Psoas muscle (tissue), 8 donors: ENCODE data around the gene GORASP2. TPM values are rescaled to one million over a fixed set of nuclear protein-coding genes. Genes with fewer than 3 reads are reported as not detected.

Source experiments
- ATAC-seq, 4 donors: fragments of 200-7000 bp; cut with Tn5 transposase; one replicate each; pipeline ENCODE4 v1.9.1; 2020; ENCODE audit warnings: moderate library complexity in 3 of 4, mild to moderate bottlenecking in 2 of 4
- DNase-seq, 2 donors: peaks; one replicate each; pipeline ENCODE4 v3.0.0-alpha.2; 2020
- H3K27ac ChIP-seq: fragments of 200-600 bp; one replicate; pipeline ENCODE4 v1.8.0; 2022
- H3K27me3 ChIP-seq, 3 donors: fragments of 200-600 bp in 1 of 3; one replicate each; pipeline versions ENCODE4 v1.6.1 to v1.8.0; 2013 to 2022; ENCODE audit warnings: low read length in 2 of 3, mild to moderate bottlenecking in 2 of 3, moderate library complexity in 1 of 3; ENCODE audit not compliant: insufficient read depth in 3 of 3
- H3K36me3 ChIP-seq, 2 donors: fragments of 200-600 bp in 1 of 2; one replicate each; pipeline versions ENCODE4 v1.6.1 to v1.8.0; 2013 to 2022; ENCODE audit warnings: low read depth in 1 of 2, mild to moderate bottlenecking in 1 of 2, moderate library complexity in 1 of 2; ENCODE audit not compliant: insufficient read depth in 1 of 2
- H3K4me1 ChIP-seq: fragments of 200-600 bp; one replicate; pipeline ENCODE4 v1.8.0; 2022
- H3K4me3 ChIP-seq: fragments of 200-600 bp; one replicate; pipeline ENCODE4 v1.8.0; 2022; ENCODE audit warnings: mild to moderate bottlenecking
- H3K9me3 ChIP-seq: fragments of 200-600 bp; one replicate; pipeline ENCODE4 v1.8.0; 2022
- CTCF ChIP-seq: fragments of 200-600 bp; IDR thresholded peaks from one replicate; pipeline ENCODE4 v1.8.0; 2022; ENCODE audit warnings: antibody characterized with exemption
- whole genome bisulfite sequencing, 3 donors: extraction: QIAGEN DNeasy Blood & Tissue Kit; methylation state at CpG; one replicate each; pipeline versions ENCODE4 v1.1.6 to v1.1.7; 2013; 5-methylcytosine and 5-hydroxymethylcytosine counted together
- intact Hi-C, 2 donors: fragments of 100-400 bp; cut with DNase I; formaldehyde crosslinking; loops; one replicate each; pipeline versions ENCODE4 v1.11.0 to v1.14.2; 2022
- polyA plus RNA-seq, 3 donors: library from polyadenylated mRNA; stranded (reverse); fragments of 200-250 nt; gene quantifications; one replicate each; pipeline ENCODE4 v1.2.3, GENCODE V29; 2013
- total RNA-seq, 4 donors: library from RNA; stranded (reverse); fragmentation: NEBNext Ultra II Directional in 2 of 4; extraction: Animal tissue kit (Norgen Biotek cat#: 25700) in 2 of 4; gene quantifications; one replicate each; pipeline versions ENCODE4 v1.2.1 to v1.2.4, GENCODE V29; 2021 to 2023
- donor health status: healthy with polysubstance abuse.
- donor health status: DM: no; HTN: no; CAD: no; lungs with moderate emphysema.
- donor health status: Bipolar disorder and iron deficiency.
- donor health status: healthy.
- donor health status: DM: yes; HTN: yes; CAD: no.
- donor health status: DM: no; HTN: no; CAD: no.
- donor health status: DM: no; HTN: no; CAD: no.
- donor health status: DM: yes; HTN: yes; CAD: no.

The GORASP2 gene
- total and polyA plus RNA-seq, 7 donors, result 37.8 to 76.9 (median 51.8) TPM

GRCh38 chr2:170965446-170966225, 36.6 kb downstream of the GORASP2 start:
- H3K4me1 ChIP-seq, result no peaks in the 10 kb centered on the region
- intact Hi-C loops, result no loop called here
- TF ChIP-seq CTCF, result no peak
- H3K9me3 ChIP-seq, result no peaks in the 10 kb centered on the region
- peaks cover 8 to 79% of the 10 kb centered on the region in 2 donors for H3K36me3 ChIP-seq
- no peak overlapping the region for H3K27ac ChIP-seq
- ATAC-seq (no peak), DNase-seq (no peak)
- H3K4me3 ChIP-seq, result no peak overlapping the region
- H3K27me3 ChIP-seq, result no peaks in the 10 kb centered on the region
- 72 to 78% (median 72%) methylated on average over 20 of the region's 20 CpGs for WGBS, 3 donors

- no peaks in the 10 kb centered on the region for H3K27me3 ChIP-seq
- intact Hi-C loops, result no loop called here
- no peak for DNase-seq
- no peak overlapping the region for H3K27ac ChIP-seq
- no peak overlapping the region for H3K4me3 ChIP-seq
- 75 to 83% (median 78%) methylated on average over 13 of the region's 13 CpGs for WGBS, 3 donors
- no peaks in the 10 kb centered on the region for H3K4me1 ChIP-seq
- H3K36me3 ChIP-seq, result peaks cover 6 to 67% of the 10 kb centered on the region in 2 donors
- TF ChIP-seq CTCF, result peak; percentile 14
- no peaks in the 10 kb centered on the region for H3K9me3 ChIP-seq
- peak in 2 of 4 donors; percentile 59 to 66 for ATAC-seq
Observed at GRCh38 chr2:170966648-170967396, 37.8 kb downstream of the GORASP2 start.

- no peak for TF ChIP-seq CTCF
Observed at GRCh38 chr2:170967553-170967952, 38.5 kb downstream of the GORASP2 start.

GRCh38 chr2:170968205-170969003, 39.4 kb downstream of the GORASP2 start:
- ATAC-seq (no peak), DNase-seq (no peak)
- H3K36me3 ChIP-seq, result peaks cover 5 to 52% of the 10 kb centered on the region in 2 donors
- H3K4me3 ChIP-seq, result no peak overlapping the region
- H3K27ac ChIP-seq, result no peak overlapping the region
- no peaks in the 10 kb centered on the region for H3K9me3 ChIP-seq
- H3K27me3 ChIP-seq, result no peaks in the 10 kb centered on the region
- no peak for TF ChIP-seq CTCF
- no peaks in the 10 kb centered on the region for H3K4me1 ChIP-seq
- WGBS, 3 donors, result 75 to 77% (median 75%) methylated on average over 12 of the region's 12 CpGs
- intact Hi-C loops, result no loop called here

More at GRCh38 chr2:170967553-170967952, 38.5 kb downstream of the GORASP2 start:
- intact Hi-C loops, result no loop called here
- no peak overlapping the region for H3K4me3 ChIP-seq
- H3K4me1 ChIP-seq, result no peaks in the 10 kb centered on the region
- ATAC-seq (no peak), DNase-seq (no peak)
- H3K27me3 ChIP-seq, result no peaks in the 10 kb centered on the region
- H3K36me3 ChIP-seq, result peaks cover 5 to 59% of the 10 kb centered on the region in 2 donors
- H3K27ac ChIP-seq, result no peak overlapping the region
- 73 to 80% (median 78%) methylated on average over 5 of the region's 5 CpGs for WGBS, 3 donors
- H3K9me3 ChIP-seq, result no peaks in the 10 kb centered on the region
